T-cell (primary cell): ENCODE data around the gene MYH13. TPM values are rescaled to one million over a fixed set of nuclear protein-coding genes. Genes with fewer than 3 reads are reported as not detected.

Source experiments
- ATAC-seq, 4 experiments: fragments of 200-7000 bp in 3 of 4; fragments of 150-1000 bp in 1 of 4; cut with Tn5 transposase; replicated peaks in 1 of 4; 1 replicate in 3 of 4; 2 replicates in 1 of 4; pipeline ENCODE4 v1.10.0; 2021; ENCODE audit warnings: moderate library complexity in 3 of 4, mild to moderate bottlenecking in 2 of 4, moderate number of reproducible peaks in 1 of 4
- CTCF ChIA-PET, 2 donors: fragments of 300-600 bp; sonication (Branson Sonifier 250); formaldehyde crosslinking; loops; one replicate each; lab custom pipeline; 2022; ENCODE audit warnings: antibody characterized with exemption in 2 of 2; lab: Charles Lee
- POLR2A ChIA-PET, 2 donors: fragments of 300-600 bp; sonication (Branson Sonifier 250); formaldehyde crosslinking; loops; one replicate each; lab custom pipeline; 2022; ENCODE audit warnings: antibody characterized with exemption in 2 of 2; lab: Charles Lee
- DNase-seq, 35 experiments: peaks; one replicate each; pipeline versions ENCODE4 v3.0.0 to v3.0.0-alpha.2; 2013 to 2023
- H3K27ac ChIP-seq: one replicate; pipeline ENCODE4 v1.5.1; 2013; ENCODE audit warnings: low read length
- H3K27me3 ChIP-seq, 2 experiments: replicated peaks in 1 of 2; 1 replicate in 1 of 2; 2 replicates in 1 of 2; pipeline versions ENCODE4 v1.6.1 to v1.7.0; 2013; ENCODE audit warnings: low read length in 1 of 2, mixed read lengths in 1 of 2; ENCODE audit not compliant: control insufficient read depth in 2 of 2, insufficient read depth in 2 of 2; ENCODE audit errors: extremely low read depth in 1 of 2
- H3K36me3 ChIP-seq, 2 donors: 1 replicate in 1 of 2; 2 replicates in 1 of 2; pipeline versions ENCODE4 v1.6.1 to v1.7.0; 2013; ENCODE audit warnings: low read length in 1 of 2; ENCODE audit not compliant: control insufficient read depth in 2 of 2, insufficient read depth in 1 of 2; ENCODE audit errors: extremely low read depth in 1 of 2
- H3K4me1 ChIP-seq, 2 experiments: 1 replicate in 1 of 2; 2 replicates in 1 of 2; pipeline versions ENCODE4 v1.6.1 to v1.7.0; 2013; ENCODE audit warnings: low read length in 2 of 2, mixed read lengths in 1 of 2; ENCODE audit not compliant: insufficient read depth in 2 of 2, control insufficient read depth in 1 of 2; ENCODE audit errors: extremely low read depth in 1 of 2
- H3K4me3 ChIP-seq, 2 donors: 1 replicate in 1 of 2; 2 replicates in 1 of 2; pipeline versions ENCODE4 v1.5.1 to v1.7.0; 2013; ENCODE audit warnings: mild to moderate bottlenecking in 2 of 2, low read length in 1 of 2, moderate library complexity in 1 of 2; ENCODE audit not compliant: control insufficient read depth in 1 of 2; ENCODE audit errors: extremely low read depth in 1 of 2
- H3K9me3 ChIP-seq: 2 replicates; pipeline ENCODE4 v1.7.0; 2013
- H3K27ac Mint-ChIP-seq, 2 donors: one replicate each; pipeline ENCODE4 v1.8.0; 2020 to 2021; ENCODE audit warnings: mild to moderate bottlenecking in 2 of 2, mixed read lengths in 2 of 2
- H3K27me3 Mint-ChIP-seq, 2 donors: one replicate each; pipeline ENCODE4 v1.8.0; 2021 to 2022; ENCODE audit warnings: mixed read lengths in 2 of 2
- H3K36me3 Mint-ChIP-seq: one replicate; pipeline ENCODE4 v1.8.0; 2021; ENCODE audit warnings: mixed read lengths
- H3K4me1 Mint-ChIP-seq, 3 donors: one replicate each; pipeline ENCODE4 v1.8.0; 2020 to 2022; ENCODE audit warnings: mixed read lengths in 3 of 3, mild to moderate bottlenecking in 1 of 3
- H3K4me3 Mint-ChIP-seq, 3 donors: one replicate each; pipeline ENCODE4 v1.8.0; 2020 to 2022; ENCODE audit warnings: mild to moderate bottlenecking in 3 of 3, mixed read lengths in 3 of 3, moderate library complexity in 3 of 3
- H3K9me3 Mint-ChIP-seq, 3 donors: one replicate each; pipeline ENCODE4 v1.8.0; 2020 to 2022; ENCODE audit warnings: mixed read lengths in 3 of 3
- WGBS: methylation state at CpG from one replicate; pipeline ENCODE4 v1.1.5; 2013; ENCODE audit warnings: missing lambda C conversion rate; ENCODE audit not compliant: insufficient coverage; 5-methylcytosine and 5-hydroxymethylcytosine counted together
- total RNA-seq, 35 experiments: library from RNA in 6 of 35; stranded (reverse) in 6 of 35; fragments of 120-200 nt in 1 of 35; gene quantifications; one replicate each; pipeline versions ENCODE4 v1.2.1 to v1.2.4 and lab custom pipeline; 2013 to 2026

MYH13 gene
- total RNA-seq, 5 donors from 2014 or later (not counting 1 experiment from before 2014, with no cell fraction given): not detected

DNA sequence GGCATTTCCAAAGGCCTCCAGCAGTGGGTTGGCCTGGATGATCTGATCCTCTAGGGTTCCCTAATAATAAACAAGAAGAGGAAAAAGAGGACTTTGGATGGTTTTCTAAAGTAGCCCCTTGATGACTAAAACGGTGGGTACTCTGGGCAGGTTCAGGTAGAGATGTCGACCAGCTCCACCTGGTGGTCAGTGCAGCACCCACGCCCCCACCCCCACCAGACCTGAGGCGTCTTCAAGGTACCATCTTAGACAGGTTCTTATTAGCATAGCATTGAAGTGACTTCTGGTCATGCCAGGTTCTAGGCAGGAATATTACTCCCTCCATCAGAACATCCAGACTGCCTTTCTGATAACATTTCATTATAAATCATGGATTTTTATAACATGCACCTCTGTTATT is 15.0 kb downstream of the MYH13 start:
- Mint-ChIP-seq H3K9me3 (peaks cover 0 to 3% (median 0%) of the 10 kb centered on the region in 3 donors), H3K4me1 (no peaks in the 10 kb centered on the region), H3K36me3 (no peaks in the 10 kb centered on the region), H3K27ac (no peak overlapping the region), H3K27me3 (peaks cover 5 to 7% of the 10 kb centered on the region in 2 donors), H3K4me3 (no peak overlapping the region)
- CTCF ChIA-PET: interaction anchor here in 1 of 2 donors (0.8 kb wide), 1 partner anchor 24 kb away, joined by 4 read pairs; no protein-coding TSS in a partner anchor
- H3K27me3 ChIP-seq: peaks cover 0 to 2% of the 10 kb centered on the region in 2 experiments
- POLR2A ChIA-PET: no interaction called here
- H3K9me3 ChIP-seq: no peaks in the 10 kb centered on the region
- no peak for ATAC-seq
- H3K4me3 ChIP-seq: no peak overlapping the region
- DNase-seq: peak in 14 of 35 experiments; percentile 0 to 33 (median 4)
- H3K27ac ChIP-seq: no peak overlapping the region
- H3K36me3 ChIP-seq: no peaks in the 10 kb centered on the region
- 0% methylated on average over 2 of the region's 4 CpGs for WGBS
- no peaks in the 10 kb centered on the region for H3K4me1 ChIP-seq

DNA sequence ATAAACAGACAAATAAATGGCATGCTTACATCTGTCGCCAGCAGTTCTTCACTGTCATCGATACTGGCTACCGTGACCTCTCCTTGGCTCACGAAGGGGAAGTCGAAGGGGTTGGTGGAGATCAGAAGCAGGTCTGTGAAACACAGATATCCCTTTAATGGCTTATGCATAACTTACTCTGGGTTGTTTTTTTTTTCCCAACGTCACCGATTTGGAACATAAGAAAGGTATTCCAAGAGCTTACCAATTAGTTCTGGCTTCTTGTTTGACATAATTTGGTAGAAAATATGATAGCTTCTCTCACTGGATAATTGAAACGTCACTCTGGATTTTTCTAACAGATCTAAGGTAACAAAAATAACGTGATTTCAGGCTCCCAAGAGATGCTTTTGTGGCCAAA is 18.2 kb downstream of the MYH13 start:
- H3K4me1 ChIP-seq: no peaks in the 10 kb centered on the region
- WGBS: 66% methylated on average over 7 of the region's 9 CpGs
- Mint-ChIP-seq H3K27me3 (peaks cover 3 to 11% of the 10 kb centered on the region in 2 donors), H3K9me3 (no peaks in the 10 kb centered on the region), H3K4me3 (no peak overlapping the region), H3K4me1 (no peaks in the 10 kb centered on the region), H3K27ac (no peak overlapping the region), H3K36me3 (no peaks in the 10 kb centered on the region)
- no peaks in the 10 kb centered on the region for H3K36me3 ChIP-seq
- ChIA-PET CTCF (interaction anchor here in 1 of 2 donors (0.6 kb wide), 1 partner anchor 20 kb away, joined by 3 read pairs; no protein-coding TSS in a partner anchor), POLR2A (no interaction called here)
- no peak for DNase-seq
- H3K9me3 ChIP-seq: no peaks in the 10 kb centered on the region
- H3K4me3 ChIP-seq: no peak overlapping the region
- H3K27me3 ChIP-seq: peaks cover 0 to 2% of the 10 kb centered on the region in 2 experiments
- ATAC-seq: no peak
- H3K27ac ChIP-seq: no peak overlapping the region

DNA sequence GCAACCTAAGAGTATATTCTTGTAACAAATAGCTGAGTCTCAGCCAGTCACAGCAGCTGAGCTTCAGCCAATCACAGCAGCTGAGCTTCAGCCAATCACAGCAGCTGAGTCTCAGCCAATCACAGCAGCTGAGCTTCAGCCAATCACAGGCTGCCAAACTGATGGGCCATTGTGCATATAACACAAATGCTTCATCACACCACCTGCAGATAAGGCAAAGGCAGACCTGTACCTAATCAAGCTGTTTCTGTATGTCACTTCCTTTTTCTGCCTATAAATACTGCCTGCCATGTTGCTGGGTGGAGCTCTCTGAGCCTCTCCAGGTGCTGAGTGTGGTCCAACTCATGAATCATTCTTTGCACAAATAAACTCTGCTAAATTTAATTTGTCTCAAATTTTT is 19.9 kb downstream of the MYH13 start:
- no peaks in the 10 kb centered on the region for H3K36me3 Mint-ChIP-seq
- Histone ChIP-seq H3K4me3 (no peak overlapping the region), H3K4me1 (no peaks in the 10 kb centered on the region), H3K36me3 (no peaks in the 10 kb centered on the region), H3K27ac (no peak overlapping the region), H3K27me3 (peaks cover 0 to 2% of the 10 kb centered on the region in 2 experiments), H3K9me3 (no peaks in the 10 kb centered on the region)
- no peak overlapping the region for H3K4me3 Mint-ChIP-seq
- H3K9me3 Mint-ChIP-seq: no peaks in the 10 kb centered on the region
- peaks cover 0 to 8% of the 10 kb centered on the region in 2 donors for H3K27me3 Mint-ChIP-seq
- POLR2A ChIA-PET: no interaction called here
- ATAC-seq (no peak), DNase-seq (no peak)
- H3K4me1 Mint-ChIP-seq: no peaks in the 10 kb centered on the region
- H3K27ac Mint-ChIP-seq: no peak overlapping the region
- CTCF ChIA-PET: no interaction called here

DNA sequence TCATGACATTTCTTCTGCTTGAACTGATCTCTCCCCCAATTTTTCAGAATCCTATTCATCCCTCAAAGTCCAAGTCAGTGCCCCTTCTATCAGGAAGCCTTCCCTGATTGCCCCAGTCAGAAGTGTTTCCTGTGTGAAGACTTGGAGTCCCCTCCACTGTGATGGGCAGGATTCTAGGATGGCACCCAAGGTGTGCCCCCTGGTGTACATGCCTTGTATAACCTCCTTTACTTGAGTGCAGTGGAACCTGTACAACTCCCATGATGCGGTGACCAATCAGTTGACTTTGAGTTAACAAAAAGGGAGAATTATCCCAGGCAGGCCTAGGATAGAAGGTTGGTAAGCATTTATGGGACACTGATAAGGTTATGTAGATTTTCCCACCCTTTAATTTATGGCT is 23.4 kb downstream of the MYH13 start:
- Histone ChIP-seq H3K27me3 (no peaks in the 10 kb centered on the region), H3K4me1 (no peaks in the 10 kb centered on the region), H3K4me3 (no peak overlapping the region), H3K36me3 (no peaks in the 10 kb centered on the region), H3K9me3 (no peaks in the 10 kb centered on the region), H3K27ac (no peak overlapping the region)
- Mint-ChIP-seq H3K4me3 (no peak overlapping the region), H3K36me3 (no peaks in the 10 kb centered on the region), H3K4me1 (no peaks in the 10 kb centered on the region), H3K27ac (no peak overlapping the region), H3K9me3 (no peaks in the 10 kb centered on the region), H3K27me3 (peaks cover 0 to 4% of the 10 kb centered on the region in 2 donors)
- ChIA-PET CTCF (no interaction called here), POLR2A (no interaction called here)
- ATAC-seq (no peak), DNase-seq (peak in 1 of 35 experiments; percentile 12)
- WGBS: no CpG with 5 or more reads among the region's 1 CpG

DNA sequence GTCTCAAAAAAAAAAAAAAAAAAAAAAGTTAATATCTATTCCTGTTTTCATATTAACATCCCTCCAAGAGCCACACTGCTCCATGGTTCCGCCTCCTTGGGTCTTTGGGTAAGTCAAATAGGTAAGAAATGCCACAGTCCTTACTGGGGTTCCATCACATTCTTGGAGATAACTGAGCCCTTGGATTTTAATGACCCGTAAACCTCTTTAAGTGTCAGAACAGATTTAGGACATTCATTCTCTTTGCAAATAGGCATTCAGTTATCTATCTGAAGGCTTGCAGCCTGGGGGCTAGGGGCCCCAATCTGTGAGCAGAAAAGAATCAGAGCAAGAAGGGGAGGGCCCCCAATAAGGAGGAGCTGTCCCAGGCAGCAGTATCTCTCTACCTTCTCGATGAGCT is 28.0 kb downstream of the MYH13 start:
- ATAC-seq (no peak), DNase-seq (no peak)
- H3K9me3 Mint-ChIP-seq: no peaks in the 10 kb centered on the region
- no peaks in the 10 kb centered on the region for H3K4me1 Mint-ChIP-seq
- Histone ChIP-seq H3K27ac (no peak overlapping the region), H3K36me3 (no peaks in the 10 kb centered on the region), H3K4me1 (no peaks in the 10 kb centered on the region), H3K9me3 (no peaks in the 10 kb centered on the region), H3K27me3 (no peaks in the 10 kb centered on the region), H3K4me3 (no peak overlapping the region)
- ChIA-PET POLR2A (no interaction called here), CTCF (no interaction called here)
- H3K27ac Mint-ChIP-seq: no peak overlapping the region
- H3K27me3 Mint-ChIP-seq: peaks cover 0 to 4% of the 10 kb centered on the region in 2 donors
- WGBS: no CpG with 5 or more reads among the region's 3 CpGs
- no peaks in the 10 kb centered on the region for H3K36me3 Mint-ChIP-seq
- no peak overlapping the region for H3K4me3 Mint-ChIP-seq

DNA sequence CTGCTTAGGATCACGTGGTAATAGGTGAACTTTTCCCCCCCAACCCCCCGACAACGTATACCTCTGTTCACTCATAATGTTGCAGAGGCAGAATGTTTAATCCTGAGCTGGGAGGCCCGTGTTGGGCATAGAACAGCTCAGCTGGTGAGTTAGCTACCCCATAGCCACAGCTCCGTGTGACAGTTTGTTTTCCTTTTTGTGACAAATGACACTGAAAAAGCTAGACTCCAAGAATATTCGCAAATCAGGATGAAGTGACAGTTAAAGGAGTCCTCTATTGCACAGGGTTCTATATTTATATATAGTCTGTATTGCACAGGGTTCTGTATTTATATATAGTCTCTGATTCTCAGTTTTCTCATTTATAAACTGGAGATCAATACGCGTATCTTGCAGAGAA is 33.8 kb downstream of the MYH13 start:
- Histone ChIP-seq H3K4me3 (no peak overlapping the region), H3K27me3 (no peaks in the 10 kb centered on the region), H3K9me3 (no peaks in the 10 kb centered on the region), H3K27ac (no peak overlapping the region), H3K36me3 (no peaks in the 10 kb centered on the region), H3K4me1 (no peaks in the 10 kb centered on the region)
- H3K27ac Mint-ChIP-seq: no peak overlapping the region
- peaks cover 0 to 4% of the 10 kb centered on the region in 2 donors for H3K27me3 Mint-ChIP-seq
- H3K4me1 Mint-ChIP-seq: no peaks in the 10 kb centered on the region
- no peaks in the 10 kb centered on the region for H3K36me3 Mint-ChIP-seq
- no peak overlapping the region for H3K4me3 Mint-ChIP-seq
- ATAC-seq (no peak), DNase-seq (no peak)
- 93% methylated on average over 3 of the region's 8 CpGs for WGBS
- POLR2A ChIA-PET: no interaction called here
- CTCF ChIA-PET: interaction anchor here in 1 of 2 donors (0.7 kb wide), 1 partner anchor 460 kb away, joined by 7 read pairs; no protein-coding TSS in a partner anchor
- no peaks in the 10 kb centered on the region for H3K9me3 Mint-ChIP-seq

DNA sequence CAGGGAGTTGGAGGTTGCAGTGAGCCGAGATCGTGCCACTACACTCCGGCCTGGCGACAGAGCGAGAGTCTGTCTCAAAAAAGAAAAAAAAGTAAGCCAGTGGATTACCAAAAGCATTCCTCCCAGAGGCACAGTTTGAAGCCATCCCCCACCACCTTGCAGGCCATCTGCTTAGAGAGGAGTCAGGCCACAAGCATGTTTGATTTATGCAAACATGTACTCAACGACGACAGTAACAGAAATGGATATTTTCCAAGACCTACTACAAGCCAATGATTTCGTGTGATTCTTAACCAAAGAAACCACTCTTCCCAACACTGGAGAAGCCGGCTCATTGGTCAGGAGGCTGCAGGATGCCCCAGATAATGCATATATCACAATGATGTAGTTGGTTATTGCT is 34.8 kb downstream of the MYH13 start:
- ChIA-PET CTCF (interaction anchor here in 1 of 2 donors (0.6 kb wide), 1 partner anchor 238 kb away, joined by 3 read pairs; no protein-coding TSS in a partner anchor), POLR2A (no interaction called here)
- ATAC-seq: no peak
- no peaks in the 10 kb centered on the region for H3K9me3 ChIP-seq
- Mint-ChIP-seq H3K9me3 (no peaks in the 10 kb centered on the region), H3K36me3 (no peaks in the 10 kb centered on the region), H3K4me3 (no peak overlapping the region), H3K27me3 (peaks cover 0 to 4% of the 10 kb centered on the region in 2 donors), H3K27ac (no peak overlapping the region), H3K4me1 (no peaks in the 10 kb centered on the region)
- H3K27me3 ChIP-seq: no peaks in the 10 kb centered on the region
- H3K36me3 ChIP-seq: no peaks in the 10 kb centered on the region
- H3K4me1 ChIP-seq: no peaks in the 10 kb centered on the region
- no peak for DNase-seq
- H3K27ac ChIP-seq: no peak overlapping the region
- no peak overlapping the region for H3K4me3 ChIP-seq
- 73% methylated on average over 5 of the region's 9 CpGs for WGBS
